ENCODE measurements around the gene OSR1. TPM values are rescaled to one million over a fixed set of nuclear protein-coding genes. Genes with fewer than 3 reads are reported as not detected.

Gene OSR1
- total RNA-seq, 1 donor from 2014 or later: 5.9 TPM

- no peak overlapping the region for H3K4me3 ChIP-seq
- DNase-seq (ENCODE audit: extremely low spot score in 2 of 2): no peak
- intact Hi-C loops (cut with DNase I): no loop called here
- no peaks in the 10 kb centered on the region for H3K9me3 ChIP-seq
- H3K27ac ChIP-seq: no peak overlapping the region
- H3K27me3 ChIP-seq: no peaks in the 10 kb centered on the region
- no peak for TF ChIP-seq POLR2A (IDR thresholded peaks at IDR 0.05)
- TF ChIP-seq CTCF (IDR thresholded peaks at IDR 0.05): no peak
- no peak for TF ChIP-seq POLR2AphosphoS5 (IDR thresholded peaks at IDR 0.05; ENCODE audit: insufficient read depth in 1 of 2, low read depth in 1 of 2)
- H3K36me3 ChIP-seq: peaks cover 0 to 12% of the 10 kb centered on the region in 2 donors
- H3K4me1 ChIP-seq: peaks cover 7% of the 10 kb centered on the region
Measured at GRCh38 chr2:19352946-19353720, 5.3 kb downstream of the OSR1 start.

- intact Hi-C loops (cut with DNase I): no loop called here
- TF ChIP-seq POLR2A (IDR thresholded peaks at IDR 0.05): no peak
- no peak for TF ChIP-seq POLR2AphosphoS5 (IDR thresholded peaks at IDR 0.05; ENCODE audit: insufficient read depth in 1 of 2, low read depth in 1 of 2)
- no peak for TF ChIP-seq CTCF (IDR thresholded peaks at IDR 0.05)
- Histone ChIP-seq H3K4me3 (no peak overlapping the region), H3K27ac (no peak overlapping the region), H3K9me3 (no peaks in the 10 kb centered on the region), H3K4me1 (peaks cover 12% of the 10 kb centered on the region), H3K27me3 (no peaks in the 10 kb centered on the region), H3K36me3 (peaks cover 0 to 12% of the 10 kb centered on the region in 2 donors)
- no peak for DNase-seq (ENCODE audit: extremely low spot score in 2 of 2)
Measured at GRCh38 chr2:19351899-19352697, 6.3 kb downstream of the OSR1 start.

GRCh38 chr2:19351499-19351898 lies 6.9 kb downstream of the OSR1 start:
- no peaks in the 10 kb centered on the region for H3K27me3 ChIP-seq
- TF ChIP-seq POLR2A (IDR thresholded peaks at IDR 0.05) (no peak), POLR2AphosphoS5 (IDR thresholded peaks at IDR 0.05; ENCODE audit: insufficient read depth in 1 of 2, low read depth in 1 of 2) (no peak), CTCF (IDR thresholded peaks at IDR 0.05) (no peak)
- H3K9me3 ChIP-seq: no peaks in the 10 kb centered on the region
- H3K4me1 ChIP-seq: peaks cover 17% of the 10 kb centered on the region
- peaks cover 0 to 12% of the 10 kb centered on the region in 2 donors for H3K36me3 ChIP-seq
- intact Hi-C loops (cut with DNase I): no loop called here
- no peak overlapping the region for H3K4me3 ChIP-seq
- no peak overlapping the region for H3K27ac ChIP-seq
- DNase-seq (ENCODE audit: extremely low spot score in 2 of 2): no peak

- Histone ChIP-seq H3K27ac (no peak overlapping the region), H3K36me3 (peaks cover 0 to 12% of the 10 kb centered on the region in 2 donors), H3K4me3 (no peak overlapping the region), H3K27me3 (no peaks in the 10 kb centered on the region), H3K9me3 (no peaks in the 10 kb centered on the region), H3K4me1 (peaks cover 17% of the 10 kb centered on the region)
- DNase-seq (ENCODE audit: extremely low spot score in 2 of 2): no peak
- intact Hi-C loops (cut with DNase I): no loop called here
- TF ChIP-seq CTCF (IDR thresholded peaks at IDR 0.05) (no peak), POLR2A (IDR thresholded peaks at IDR 0.05) (no peak), POLR2AphosphoS5 (IDR thresholded peaks at IDR 0.05; ENCODE audit: insufficient read depth in 1 of 2, low read depth in 1 of 2) (no peak)
Measured at GRCh38 chr2:19350678-19351401, 7.6 kb downstream of the OSR1 start.
